Adipocyte (in vitro differentiated cells): ENCODE data around the gene TNFRSF1A.

Experiments
- DNase-seq: peaks from one replicate; pipeline ENCODE4 v3.0.0-alpha.2; 2015; ENCODE audit warnings: low read depth
- H3K27me3 ChIP-seq: replicated peaks from 2 replicates; pipeline ENCODE4 v1.7.0; 2013; ENCODE audit warnings: mild to moderate bottlenecking, low read length, moderate library complexity; ENCODE audit not compliant: control insufficient read depth, insufficient read depth
- H3K36me3 ChIP-seq: 2 replicates; pipeline ENCODE4 v1.7.0; 2013; ENCODE audit warnings: low read length, mild to moderate bottlenecking, moderate library complexity; ENCODE audit not compliant: control insufficient read depth, insufficient read depth, severe bottlenecking
- H3K4me1 ChIP-seq: 2 replicates; pipeline ENCODE4 v1.7.0; 2013; ENCODE audit warnings: mild to moderate bottlenecking, low read length, moderate library complexity; ENCODE audit not compliant: control insufficient read depth, insufficient read depth
- H3K4me3 ChIP-seq: 2 replicates; pipeline ENCODE4 v1.7.0; 2013; ENCODE audit warnings: mild to moderate bottlenecking, low read length, moderate library complexity
- H3K9ac ChIP-seq: 2 replicates; pipeline ENCODE4 v1.7.0; 2013; ENCODE audit warnings: mild to moderate bottlenecking, low read length, moderate library complexity
- H3K9me3 ChIP-seq: 2 replicates; pipeline ENCODE4 v1.7.0; 2013; ENCODE audit warnings: mild to moderate bottlenecking, low read length, moderate library complexity; ENCODE audit not compliant: control insufficient read depth

TNFRSF1A gene

DNA sequence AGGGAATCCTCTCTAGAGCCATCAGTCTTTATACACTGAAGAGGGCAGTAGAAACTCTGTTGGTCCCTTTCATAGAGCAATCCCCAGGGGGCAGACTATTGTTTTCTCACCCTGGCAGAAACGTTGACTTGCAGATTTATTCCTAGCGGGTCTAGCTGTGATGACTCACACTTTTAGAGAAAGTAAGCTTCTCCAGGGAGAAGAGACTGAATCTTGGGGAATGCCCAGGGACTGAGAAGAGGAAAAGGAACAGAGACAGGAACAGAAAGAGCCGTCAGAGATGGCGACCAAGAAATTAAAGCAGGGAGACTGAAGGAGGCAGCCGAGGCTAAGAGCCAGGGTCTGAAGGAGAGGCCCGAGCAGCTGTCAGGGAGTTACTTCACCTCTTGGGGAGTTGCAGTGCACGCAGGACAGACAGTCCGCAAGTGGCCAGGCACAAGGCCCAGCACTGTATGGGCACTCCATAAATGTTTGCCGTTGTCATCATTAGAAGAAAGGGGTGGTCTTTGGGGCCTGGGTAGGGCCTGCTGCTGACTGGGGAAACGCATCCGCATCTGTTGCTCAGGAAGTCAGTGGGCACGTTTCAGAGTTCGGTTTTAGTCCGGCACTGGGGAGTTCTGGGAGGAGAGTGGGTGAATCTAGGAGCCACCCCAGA, 18.4 kb downstream of the TNFRSF1A start:
- DNase-seq: peak; percentile 92
- Histone ChIP-seq H3K27me3 (no peaks in the 10 kb centered on the region), H3K4me1 (peaks cover 53% of the 10 kb centered on the region), H3K4me3 (no peak overlapping the region), H3K36me3 (peaks cover 21% of the 10 kb centered on the region), H3K9ac (peak overlapping the region; percentile 76), H3K9me3 (no peaks in the 10 kb centered on the region)

DNA sequence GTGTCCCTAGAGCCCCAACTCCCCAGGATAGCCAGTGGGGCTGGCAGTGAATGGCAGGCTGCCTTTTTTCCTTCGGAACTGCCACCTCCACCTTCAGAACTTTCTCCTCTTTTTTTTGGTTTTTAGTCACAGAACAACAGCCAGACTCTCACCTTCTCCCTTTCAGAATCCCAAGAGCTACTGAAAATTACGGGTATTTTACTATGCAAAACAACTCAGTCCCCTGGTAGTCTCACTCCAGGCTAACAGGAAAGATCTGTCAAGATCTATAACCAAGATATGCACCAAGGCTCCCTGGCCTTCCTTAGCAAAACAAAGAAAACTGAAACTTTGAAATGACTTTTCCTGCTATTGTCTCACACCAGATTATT, 18.9 kb downstream of the TNFRSF1A start:
- H3K9ac ChIP-seq: peak overlapping the region; percentile 76
- peaks cover 16% of the 10 kb centered on the region for H3K36me3 ChIP-seq

DNA sequence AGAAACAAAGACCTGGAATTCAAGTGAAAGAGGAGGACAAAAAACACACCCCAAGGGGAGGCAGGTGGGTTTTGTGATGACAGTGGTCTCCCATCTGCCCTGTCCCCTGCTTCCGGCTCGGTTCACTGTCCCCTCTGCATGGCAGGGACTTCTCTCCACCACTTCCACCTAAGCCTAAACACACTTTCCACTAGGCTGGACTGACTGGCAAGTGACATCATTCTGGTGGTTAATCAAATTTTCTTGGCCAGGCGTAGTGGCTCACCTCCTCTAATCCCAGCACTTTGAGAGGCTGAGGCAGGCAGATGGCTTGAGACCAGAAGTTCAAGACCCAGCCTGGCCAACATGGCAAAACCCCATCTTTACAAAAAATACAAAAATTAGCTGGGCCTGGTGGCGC, 19.5 kb downstream of the TNFRSF1A start:
- peaks cover 11% of the 10 kb centered on the region for H3K36me3 ChIP-seq
- H3K4me1 ChIP-seq: peaks cover 42% of the 10 kb centered on the region
- DNase-seq: no peak
- no peak overlapping the region for H3K4me3 ChIP-seq
- no peaks in the 10 kb centered on the region for H3K9me3 ChIP-seq
- peak overlapping the region; percentile 76 for H3K9ac ChIP-seq
- no peaks in the 10 kb centered on the region for H3K27me3 ChIP-seq

More for the DNA sequence above, 18.9 kb downstream of the TNFRSF1A start:
- H3K4me1 ChIP-seq: peaks cover 48% of the 10 kb centered on the region
- H3K27me3 ChIP-seq: no peaks in the 10 kb centered on the region
- H3K4me3 ChIP-seq: no peak overlapping the region
- no peak for DNase-seq
- no peaks in the 10 kb centered on the region for H3K9me3 ChIP-seq

DNA sequence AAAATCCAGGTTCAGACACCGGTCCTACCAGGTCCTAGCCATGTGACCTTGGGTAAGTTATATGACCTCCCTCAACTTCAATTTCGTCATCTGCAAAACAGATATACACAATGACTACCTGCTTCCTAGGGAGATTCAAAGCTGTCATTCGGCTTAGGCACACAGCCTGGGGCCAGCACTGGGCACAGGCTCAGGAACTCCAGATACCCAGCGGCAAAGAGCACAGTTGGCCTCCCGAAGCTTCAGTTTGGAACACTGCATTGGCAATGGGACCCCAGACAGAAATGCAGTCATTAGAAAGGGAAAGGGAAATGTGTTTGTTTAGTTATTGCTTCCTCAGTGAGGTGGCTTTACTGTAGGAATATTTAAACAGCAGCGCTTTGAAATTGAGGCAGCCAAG, 20.0 kb downstream of the TNFRSF1A start:
- Histone ChIP-seq H3K9me3 (no peaks in the 10 kb centered on the region), H3K4me3 (no peak overlapping the region), H3K36me3 (peaks cover 8% of the 10 kb centered on the region), H3K4me1 (peaks cover 41% of the 10 kb centered on the region), H3K9ac (peak overlapping the region; percentile 76), H3K27me3 (no peaks in the 10 kb centered on the region)
- DNase-seq: no peak

DNA sequence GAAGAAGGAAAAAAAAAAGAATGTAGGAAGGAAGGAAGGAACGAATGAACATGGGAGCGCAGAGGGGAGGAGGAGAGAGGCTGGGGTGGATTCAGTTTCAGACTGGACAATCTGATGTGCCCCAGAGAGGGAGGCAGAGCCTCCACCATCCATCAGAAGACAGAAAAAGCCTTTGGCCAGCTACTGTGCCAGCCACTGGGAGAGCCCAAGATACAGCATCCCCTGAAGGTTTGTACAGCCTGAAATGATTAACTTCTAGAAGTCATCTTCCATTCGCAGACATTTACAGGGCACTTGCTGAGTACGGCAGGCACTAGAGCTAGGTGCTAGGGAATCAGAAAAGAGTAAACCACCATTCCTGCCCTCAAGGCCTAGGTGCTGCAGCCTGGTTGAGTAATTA, 22.4 kb downstream of the TNFRSF1A start:
- Histone ChIP-seq H3K36me3 (peaks cover 12% of the 10 kb centered on the region), H3K9me3 (no peaks in the 10 kb centered on the region), H3K9ac (no peak overlapping the region), H3K27me3 (no peaks in the 10 kb centered on the region), H3K4me1 (peaks cover 40% of the 10 kb centered on the region), H3K4me3 (no peak overlapping the region)
- DNase-seq: no peak

DNA sequence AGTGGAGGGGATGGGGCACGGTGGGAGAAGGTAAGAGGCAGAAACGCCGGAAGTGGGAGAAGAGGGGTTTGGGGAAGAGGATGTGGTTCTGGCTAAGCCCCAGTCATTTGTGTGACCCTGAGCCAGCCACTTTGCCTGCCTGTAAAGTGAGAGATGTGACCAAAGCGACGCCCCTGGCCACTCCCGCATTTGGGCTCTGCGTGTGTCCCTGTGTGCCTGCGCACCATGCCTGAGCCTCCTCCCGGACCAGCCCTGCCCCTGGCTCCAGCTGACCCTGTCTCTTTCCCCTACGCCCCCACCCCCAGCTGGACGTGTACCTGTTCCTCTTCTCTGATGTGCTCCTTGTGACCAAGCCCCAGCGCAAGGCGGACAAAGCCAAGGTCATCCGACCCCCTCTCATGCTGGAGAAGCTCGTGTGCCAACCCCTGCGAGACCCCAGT, 23.4 kb downstream of the TNFRSF1A start:
- Histone ChIP-seq H3K9me3 (no peaks in the 10 kb centered on the region), H3K27me3 (no peaks in the 10 kb centered on the region), H3K9ac (no peak overlapping the region), H3K36me3 (peaks cover 16% of the 10 kb centered on the region), H3K4me3 (no peak overlapping the region), H3K4me1 (peaks cover 42% of the 10 kb centered on the region)
- DNase-seq: no peak

- Histone ChIP-seq H3K4me3 (no peak overlapping the region), H3K4me1 (peaks cover 44% of the 10 kb centered on the region), H3K27me3 (no peaks in the 10 kb centered on the region), H3K9me3 (no peaks in the 10 kb centered on the region), H3K36me3 (peaks cover 16% of the 10 kb centered on the region), H3K9ac (no peak overlapping the region)
- DNase-seq: no peak
Measured at GRCh38 chr12:6317693-6318439, 24.0 kb downstream of the TNFRSF1A start.

- H3K27me3 ChIP-seq: no peaks in the 10 kb centered on the region
- H3K9ac ChIP-seq: no peak overlapping the region
- no peak for DNase-seq
- H3K4me3 ChIP-seq: no peak overlapping the region
- H3K4me1 ChIP-seq: peaks cover 45% of the 10 kb centered on the region
- H3K36me3 ChIP-seq: peaks cover 16% of the 10 kb centered on the region
- no peaks in the 10 kb centered on the region for H3K9me3 ChIP-seq
Measured at GRCh38 chr12:6316921-6317692, 24.8 kb downstream of the TNFRSF1A start.

DNA sequence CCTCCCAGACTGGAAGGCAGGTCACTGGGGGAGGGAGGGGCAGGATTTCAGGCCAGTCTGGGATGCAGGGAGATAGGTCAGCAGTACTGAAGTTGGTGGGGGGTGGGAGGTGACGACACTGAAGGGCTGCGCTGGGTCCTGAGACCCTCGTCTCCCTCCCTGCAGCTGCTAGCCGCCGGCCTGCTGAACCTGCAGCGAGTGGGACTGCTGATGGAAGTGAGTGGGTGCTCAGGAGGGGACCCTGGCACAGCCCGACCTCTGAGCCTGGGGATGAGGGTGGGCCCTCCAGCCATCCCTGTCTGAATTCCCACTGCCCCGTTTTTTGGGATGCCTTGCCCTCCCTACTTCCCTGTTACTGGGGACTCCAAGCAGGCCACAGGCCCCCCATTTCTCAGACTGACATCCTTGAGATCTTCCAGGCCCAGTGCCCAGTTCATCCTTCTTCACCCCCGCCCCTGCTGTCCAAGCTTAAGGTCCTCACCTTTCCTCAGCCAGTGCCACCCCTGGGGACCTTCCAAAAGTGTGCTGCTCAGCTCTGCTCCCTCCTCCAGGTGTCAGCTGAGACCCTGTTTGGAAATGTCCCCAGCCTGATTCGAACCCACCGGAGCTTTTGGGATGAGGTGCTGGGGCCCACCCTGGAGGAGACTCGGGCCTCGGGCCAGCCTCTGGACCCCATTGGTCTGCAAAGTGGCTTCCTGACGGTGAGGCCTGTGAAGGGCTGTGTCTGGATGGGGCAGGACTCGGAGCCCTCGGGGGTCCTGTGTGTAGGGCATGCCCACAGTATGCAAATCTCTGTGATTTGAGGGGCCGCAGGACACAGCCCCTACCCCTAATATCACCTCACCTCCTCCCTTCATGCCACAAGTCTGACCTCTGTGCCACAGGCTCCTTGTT, 25.9 kb downstream of the TNFRSF1A start:
- H3K9ac ChIP-seq: no peak overlapping the region
- no peak for DNase-seq
- no peaks in the 10 kb centered on the region for H3K27me3 ChIP-seq
- H3K36me3 ChIP-seq: peaks cover 16% of the 10 kb centered on the region
- no peaks in the 10 kb centered on the region for H3K9me3 ChIP-seq
- H3K4me1 ChIP-seq: peaks cover 55% of the 10 kb centered on the region
- H3K4me3 ChIP-seq: no peak overlapping the region

- Histone ChIP-seq H3K9me3 (no peaks in the 10 kb centered on the region), H3K9ac (peak overlapping the region; percentile 21), H3K4me1 (peaks cover 57% of the 10 kb centered on the region), H3K4me3 (no peak overlapping the region), H3K36me3 (peaks cover 12% of the 10 kb centered on the region), H3K27me3 (no peaks in the 10 kb centered on the region)
- DNase-seq: no peak
Measured at GRCh38 chr12:6315184-6315583, 26.7 kb downstream of the TNFRSF1A start.
